Hematopoietic multipotent progenitor cell (in vitro differentiated cells): ENCODE results near the gene NFIX. TPM values are rescaled to one million over a fixed set of nuclear protein-coding genes. Genes with fewer than 3 reads are reported as not detected.

Experiments used
- DNase-seq, 3 donors: peaks; one replicate each; pipeline ENCODE4 v3.0.0-alpha.2; 2011 to 2015; ENCODE audit warnings: low read depth in 2 of 3, low spot score in 2 of 3
- total RNA-seq: library from RNA; depleted of rRNA; stranded (reverse); fragments of >200 nt; gene quantifications from one replicate; pipeline ENCODE4 v1.2.3, GENCODE V29; 2012

Gene NFIX
- total RNA-seq, 1 donor: 23.4 TPM

GRCh38 chr19:13087795-13088537, 92.7 kb downstream of the NFIX start:
- no peak for DNase-seq

- peak in 1 of 3 donors; percentile 69 for DNase-seq
These were observed 94.0 kb downstream of the NFIX start for GRCh38 chr19:13089139-13089856.

GRCh38 chr19:13089857-13090507, 94.7 kb downstream of the NFIX start:
- DNase-seq: no peak

GRCh38 chr19:13090511-13091231, 95.4 kb downstream of the NFIX start:
- no peak for DNase-seq

- peak in 2 of 3 donors; percentile 65 to 66 for DNase-seq
These were observed 96.3 kb downstream of the NFIX start for GRCh38 chr19:13091400-13092157.

GRCh38 chr19:13092158-13092543, 96.9 kb downstream of the NFIX start:
- no peak for DNase-seq

GRCh38 chr19:13092606-13093235, 97.4 kb downstream of the NFIX start:
- DNase-seq: no peak

GRCh38 chr19:13093407-13094105, 98.3 kb downstream of the NFIX start:
- DNase-seq: peak; percentile 68 to 94 (median 84)

GRCh38 chr19:13094106-13094504, 98.8 kb downstream of the NFIX start:
- no peak for DNase-seq

GRCh38 chr19:13094771-13095392, 99.6 kb downstream of the NFIX start:
- peak in 2 of 3 donors; percentile 48 to 52 for DNase-seq

GRCh38 chr19:13095393-13095784, 100.1 kb downstream of the NFIX start:
- DNase-seq: peak in 2 of 3 donors; percentile 57 to 66

- peak in 2 of 3 donors; percentile 70 to 75 for DNase-seq
These were observed 101.0 kb downstream of the NFIX start for GRCh38 chr19:13095934-13096927.

GRCh38 chr19:13097033-13097462, 101.8 kb downstream of the NFIX start:
- no peak for DNase-seq

- DNase-seq: peak in 1 of 3 donors; percentile 52
These were observed 102.4 kb downstream of the NFIX start for GRCh38 chr19:13097463-13098258.

GRCh38 chr19:13098277-13099072, 103.2 kb downstream of the NFIX start:
- peak in 2 of 3 donors; percentile 78 to 92 for DNase-seq
